Measurements from ENCODE around the gene NEGR1. TPM values are rescaled to one million over a fixed set of nuclear protein-coding genes. Genes with fewer than 3 reads are reported as not detected.

NEGR1 gene
- total and polyA plus RNA-seq, 2 experiments from 2014 or later, result 0.57 to 0.94 TPM

GRCh38 chr1:71967670-71968069 lies 314.7 kb downstream of the NEGR1 start:
- DNase-seq (ENCODE audit: low spot score) (no peak), ATAC-seq (no peak)
- Histone ChIP-seq H3K79me2 (replicated peaks; ENCODE audit: insufficient read depth) (no peaks in the 10 kb centered on the region), H3K36me3 (ENCODE audit: insufficient read depth) (no peaks in the 10 kb centered on the region), H2AFZ (no peak overlapping the region), H3K4me3 (no peak overlapping the region), H3F3A (replicated peaks; ENCODE audit: low read depth) (no peaks in the 10 kb centered on the region), H3K9me2 (ENCODE audit: insufficient read depth) (no peaks in the 10 kb centered on the region), H4K20me1 (replicated peaks; ENCODE audit: insufficient read depth) (no peaks in the 10 kb centered on the region), H3K4me1 (ENCODE audit: insufficient read depth) (0 out of 2 replicates have a peak, but pooled peaks cover 11% of the 10 kb centered on the region), H3K27ac (ENCODE audit: low read depth) (no peak overlapping the region), H3K27me3 (ENCODE audit: insufficient read depth) (no peaks in the 10 kb centered on the region), H3K4me2 (no peak overlapping the region)
- Mint-ChIP-seq H3K27me3 (ENCODE audit: insufficient read depth, low read depth, poor library complexity) (no peaks in the 10 kb centered on the region), H3K36me3 (ENCODE audit: low read depth) (no peaks in the 10 kb centered on the region), H3K27ac (peak overlapping the region; percentile 46; the same call in 1 of the 2 replicates), H3K4me1 (peaks cover 26% of the 10 kb centered on the region), H3K4me3 (no peak overlapping the region), H3K9me3 (no peaks in the 10 kb centered on the region)
- TF ChIP-seq REST (IDR thresholded peaks at IDR 0.05; ENCODE audit: unreplicated experiment), result no peak
- TF ChIP-seq CTCF (conservative IDR thresholded peaks at IDR 0.05; ENCODE audit: low read depth in 2 of 2), result no peak
- TF ChIP-seq JUNB (IDR thresholded peaks at IDR 0.05; ENCODE audit: unreplicated experiment), result no peak
- TF ChIP-seq EZH2 (IDR thresholded peaks at IDR 0.05; ENCODE audit: low read depth, unreplicated experiment), result no peak
- no peak for TF ChIP-seq ETS1 (IDR thresholded peaks at IDR 0.05)
- no peak for TF ChIP-seq ZNF114 (CRISPR knock-in tag; IDR thresholded peaks at IDR 0.05)
- TF ChIP-seq POLR2AphosphoS5 (IDR thresholded peaks at IDR 0.05; ENCODE audit: low read depth), result no peak
- no peak for TF ChIP-seq STAT1 (IDR thresholded peaks at IDR 0.05; ENCODE audit: unreplicated experiment)
- TF ChIP-seq NANOG (IDR thresholded peaks at IDR 0.05; ENCODE audit: borderline replicate concordance), result no peak
- TF ChIP-seq ZNF331 (CRISPR knock-in tag; IDR thresholded peaks at IDR 0.05; ENCODE audit: low read depth), result no peak
- no peak for TF ChIP-seq CREB1 (CRISPR knock-in tag; IDR thresholded peaks at IDR 0.05; ENCODE audit: low read depth)
- TF ChIP-seq EZH2phosphoT487 (IDR thresholded peaks at IDR 0.05; ENCODE audit: unreplicated experiment), result no peak

Measured in GM23338 (cell line).